Nephron (organoid): ENCODE data around the gene SCGB1A1.

Experiments used
- H3K27ac Mint-ChIP-seq, 3 experiments: 2 replicates each; pipeline ENCODE4 v1.8.0; 2020; ENCODE audit warnings: mixed read lengths in 3 of 3, mild to moderate bottlenecking in 2 of 3, moderate library complexity in 1 of 3
- H3K27me3 Mint-ChIP-seq: 2 replicates; pipeline ENCODE4 v1.8.0; 2021; ENCODE audit warnings: low read depth, mild to moderate bottlenecking, moderate library complexity, mixed read lengths
- H3K36me3 Mint-ChIP-seq: 2 replicates; pipeline ENCODE4 v1.8.0; 2020; ENCODE audit warnings: low read depth, mixed read lengths
- H3K4me1 Mint-ChIP-seq: 2 replicates; pipeline ENCODE4 v1.8.0; 2020; ENCODE audit warnings: mixed read lengths
- H3K4me3 Mint-ChIP-seq, 3 experiments: 2 replicates each; pipeline ENCODE4 v1.8.0; 2020; ENCODE audit warnings: mild to moderate bottlenecking in 3 of 3, mixed read lengths in 3 of 3, moderate library complexity in 2 of 3
- H3K9me3 Mint-ChIP-seq: 2 replicates; pipeline ENCODE4 v1.8.0; 2020; ENCODE audit warnings: mixed read lengths
- CTCF ChIP-seq, 3 experiments: fragments of 200-600 bp; sonication (generic); IDR thresholded peaks; one replicate each; pipeline ENCODE4 v1.5.0; 2021; ENCODE audit warnings: antibody characterized with exemption in 3 of 3; ENCODE audit not compliant: unreplicated experiment in 3 of 3

The SCGB1A1 gene

GRCh38 chr11:62428871-62429560 is 10.2 kb downstream of the SCGB1A1 start:
- Mint-ChIP-seq H3K27me3 (peaks cover 21% of the 10 kb centered on the region), H3K9me3 (no peaks in the 10 kb centered on the region), H3K4me1 (peaks cover 63% of the 10 kb centered on the region), H3K36me3 (peaks cover 4% of the 10 kb centered on the region), H3K27ac (peak overlapping the region; percentile 81 to 91 (median 83)), H3K4me3 (no peak overlapping the region)
- no peak for TF ChIP-seq CTCF (IDR thresholded peaks at IDR 0.05; ENCODE audit: unreplicated experiment in 3 of 3)

GRCh38 chr11:62430425-62430824 is 11.6 kb downstream of the SCGB1A1 start:
- Mint-ChIP-seq H3K4me1 (peaks cover 66% of the 10 kb centered on the region), H3K27ac (peak overlapping the region in 2 of 3 experiments; percentile 69 to 81), H3K36me3 (peaks cover 4% of the 10 kb centered on the region), H3K27me3 (peaks cover 16% of the 10 kb centered on the region), H3K4me3 (peak overlapping the region in 1 of 3 experiments; percentile 39), H3K9me3 (no peaks in the 10 kb centered on the region)
- no peak for TF ChIP-seq CTCF (IDR thresholded peaks at IDR 0.05; ENCODE audit: unreplicated experiment in 3 of 3)

- H3K4me3 Mint-ChIP-seq: no peak overlapping the region
- H3K9me3 Mint-ChIP-seq: no peaks in the 10 kb centered on the region
- peak overlapping the region; percentile 55 to 81 (median 69) for H3K27ac Mint-ChIP-seq
- no peak for TF ChIP-seq CTCF (IDR thresholded peaks at IDR 0.05; ENCODE audit: unreplicated experiment in 3 of 3)
- peaks cover 12% of the 10 kb centered on the region for H3K27me3 Mint-ChIP-seq
- peaks cover 72% of the 10 kb centered on the region for H3K4me1 Mint-ChIP-seq
- H3K36me3 Mint-ChIP-seq: peaks cover 4% of the 10 kb centered on the region
Measured at GRCh38 chr11:62431171-62431901, 12.5 kb downstream of the SCGB1A1 start.

GRCh38 chr11:62432695-62433094 is 13.9 kb downstream of the SCGB1A1 start:
- H3K27ac Mint-ChIP-seq: peak overlapping the region; percentile 68 to 81 (median 80)
- peaks cover 68% of the 10 kb centered on the region for H3K4me1 Mint-ChIP-seq
- TF ChIP-seq CTCF (IDR thresholded peaks at IDR 0.05; ENCODE audit: unreplicated experiment in 3 of 3): no peak
- H3K9me3 Mint-ChIP-seq: no peaks in the 10 kb centered on the region
- H3K4me3 Mint-ChIP-seq: no peak overlapping the region
- H3K36me3 Mint-ChIP-seq: peaks cover 4% of the 10 kb centered on the region
- peaks cover 7% of the 10 kb centered on the region for H3K27me3 Mint-ChIP-seq

- Mint-ChIP-seq H3K27me3 (peaks cover 7% of the 10 kb centered on the region), H3K36me3 (peaks cover 4% of the 10 kb centered on the region), H3K4me1 (peaks cover 66% of the 10 kb centered on the region), H3K27ac (peak overlapping the region; percentile 57 to 81 (median 80)), H3K4me3 (no peak overlapping the region), H3K9me3 (no peaks in the 10 kb centered on the region)
- no peak for TF ChIP-seq CTCF (IDR thresholded peaks at IDR 0.05; ENCODE audit: unreplicated experiment in 3 of 3)
Measured at GRCh38 chr11:62433141-62433903, 14.5 kb downstream of the SCGB1A1 start.
